Activated T-helper 1 cell treated with anti-CD3 and anti-CD28 coated beads, Interleukin-2, amount 50 U/mL, for 16 hours (primary cell): ENCODE measurements around the gene FAM229A.

ENCODE experiments used
- DNase-seq, 2 donors: peaks; one replicate each; pipeline ENCODE4 v3.0.0-alpha.2; 2020; ENCODE audit warnings: low read depth in 1 of 2, low spot score in 1 of 2

The FAM229A gene

DNA sequence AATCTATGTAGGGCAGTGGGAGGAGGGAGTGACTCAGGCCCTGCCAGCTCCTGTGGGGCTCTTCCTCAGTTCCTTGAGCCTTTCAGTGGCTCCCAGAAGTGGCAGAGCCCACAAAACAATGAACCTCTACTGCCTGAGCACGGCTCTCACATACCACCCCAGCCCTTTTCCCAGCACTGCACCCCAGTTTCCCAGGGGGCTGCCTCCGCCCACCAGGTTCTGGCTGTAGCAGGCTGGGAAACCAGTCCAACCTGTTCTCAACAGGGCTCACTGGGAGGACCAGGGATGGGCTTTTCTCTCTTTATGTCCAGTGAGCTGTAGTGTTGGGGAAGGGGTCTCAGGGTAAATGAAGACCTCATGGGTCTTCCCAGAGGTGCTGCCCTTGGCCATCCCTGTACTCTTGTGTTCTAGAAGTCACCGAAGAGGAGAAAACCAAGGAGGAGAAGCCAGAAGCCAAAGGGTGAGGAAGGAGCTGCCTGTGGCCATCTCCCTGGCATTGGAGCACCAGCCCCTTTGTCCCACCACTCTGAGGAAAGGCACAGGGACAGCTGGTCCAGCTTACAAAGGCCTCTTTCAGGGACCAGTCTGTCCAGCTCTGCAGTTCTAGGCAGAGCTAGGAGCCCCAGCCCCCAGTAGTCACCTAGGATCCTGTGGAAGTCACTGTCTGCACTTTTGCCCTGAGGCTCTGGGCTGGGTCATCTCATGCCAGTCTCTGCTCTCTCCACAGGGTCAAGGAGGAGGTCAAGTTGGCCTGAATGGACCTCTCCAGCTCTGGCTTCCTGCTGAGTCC, 29.8 kb downstream of the FAM229A start:
- no peak for DNase-seq

DNA sequence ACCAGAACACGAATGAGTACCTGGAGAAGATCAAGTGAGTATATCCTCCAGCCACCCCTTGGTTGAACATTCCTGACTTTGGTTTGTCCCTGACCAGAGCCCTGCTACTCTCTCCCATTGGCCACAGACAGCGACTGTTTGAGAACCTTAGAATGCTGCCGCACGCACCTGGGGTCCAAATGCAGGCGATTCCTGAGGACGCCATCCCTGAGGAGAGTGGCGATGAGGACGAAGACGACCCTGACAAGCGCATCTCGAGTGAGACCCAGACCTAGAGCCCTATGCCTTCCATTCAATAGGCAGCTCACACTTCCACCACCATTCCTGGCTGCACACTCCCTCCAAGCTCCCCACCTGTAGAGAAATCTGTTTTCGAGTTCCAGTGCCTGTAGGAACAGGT, 30.7 kb downstream of the FAM229A start:
- DNase-seq = no peak

DNA sequence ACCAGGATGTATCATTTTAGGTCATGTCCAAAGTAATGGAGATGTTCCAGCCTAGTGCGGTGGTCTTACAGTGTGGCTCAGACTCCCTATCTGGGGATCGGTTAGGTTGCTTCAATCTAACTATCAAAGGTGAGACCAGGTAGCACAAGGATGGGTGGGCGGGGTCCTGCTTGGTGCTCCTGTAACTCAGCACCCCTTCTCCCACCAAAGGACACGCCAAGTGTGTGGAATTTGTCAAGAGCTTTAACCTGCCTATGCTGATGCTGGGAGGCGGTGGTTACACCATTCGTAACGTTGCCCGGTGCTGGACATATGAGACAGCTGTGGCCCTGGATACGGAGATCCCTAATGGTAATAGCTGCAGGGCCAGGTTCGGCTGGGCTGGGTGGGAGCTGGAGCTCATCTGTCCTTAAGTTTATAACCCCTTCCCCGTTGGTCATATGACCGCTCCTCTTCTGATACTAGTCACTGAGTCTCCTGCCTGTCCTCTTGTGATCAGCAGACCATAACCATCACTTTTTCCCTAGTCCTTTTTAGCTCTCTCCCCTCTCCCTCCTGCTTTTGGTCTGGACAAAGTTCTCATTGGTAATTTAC, 31.6 kb downstream of the FAM229A start:
- no peak for DNase-seq

DNA sequence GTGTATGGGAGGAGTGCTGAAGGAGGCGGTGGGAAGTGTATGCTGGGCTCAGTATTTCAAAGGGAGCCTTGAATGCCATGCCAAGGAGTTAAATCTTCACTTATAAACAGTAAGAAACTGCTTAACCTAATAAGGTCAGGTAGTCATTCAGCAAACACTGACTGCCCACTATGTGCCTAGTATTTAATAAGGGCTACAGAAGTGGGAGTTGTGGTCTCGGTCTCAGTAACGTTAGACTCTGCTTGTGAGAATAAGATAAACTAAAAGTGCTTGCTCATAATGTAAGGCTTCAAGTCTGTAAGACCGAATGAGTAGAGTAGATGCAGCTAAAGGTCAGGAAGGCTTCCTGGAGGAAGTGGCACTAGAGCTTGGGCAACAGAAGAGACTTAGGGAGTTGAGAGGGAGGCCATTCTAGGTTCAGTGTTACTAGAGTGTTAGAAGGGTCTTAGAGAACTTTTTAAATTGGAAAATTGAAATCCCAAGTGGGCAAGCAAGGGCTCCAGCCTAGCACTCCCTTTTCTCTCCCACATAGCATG, 32.3 kb downstream of the FAM229A start:
- DNase-seq = no peak

DNA sequence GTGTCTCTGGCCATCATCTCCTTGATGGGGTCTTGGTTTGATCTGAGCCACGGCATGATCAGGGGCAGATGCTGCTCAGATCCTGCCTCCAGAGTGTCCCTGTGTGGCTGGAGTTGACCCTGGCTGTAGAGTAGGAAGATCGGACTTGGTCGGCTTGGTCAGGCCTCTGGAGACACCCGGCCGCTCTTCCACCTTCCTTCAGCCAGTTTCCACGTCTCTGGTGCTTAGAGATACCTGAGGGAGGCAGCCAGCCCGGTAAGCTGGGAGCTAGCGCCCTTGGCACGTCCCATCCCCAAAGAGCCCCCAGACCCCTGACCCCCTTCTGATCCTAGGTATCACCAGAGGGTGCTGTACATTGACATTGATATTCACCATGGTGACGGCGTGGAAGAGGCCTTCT, 35.1 kb downstream of the FAM229A start:
- DNase-seq = no peak

DNA sequence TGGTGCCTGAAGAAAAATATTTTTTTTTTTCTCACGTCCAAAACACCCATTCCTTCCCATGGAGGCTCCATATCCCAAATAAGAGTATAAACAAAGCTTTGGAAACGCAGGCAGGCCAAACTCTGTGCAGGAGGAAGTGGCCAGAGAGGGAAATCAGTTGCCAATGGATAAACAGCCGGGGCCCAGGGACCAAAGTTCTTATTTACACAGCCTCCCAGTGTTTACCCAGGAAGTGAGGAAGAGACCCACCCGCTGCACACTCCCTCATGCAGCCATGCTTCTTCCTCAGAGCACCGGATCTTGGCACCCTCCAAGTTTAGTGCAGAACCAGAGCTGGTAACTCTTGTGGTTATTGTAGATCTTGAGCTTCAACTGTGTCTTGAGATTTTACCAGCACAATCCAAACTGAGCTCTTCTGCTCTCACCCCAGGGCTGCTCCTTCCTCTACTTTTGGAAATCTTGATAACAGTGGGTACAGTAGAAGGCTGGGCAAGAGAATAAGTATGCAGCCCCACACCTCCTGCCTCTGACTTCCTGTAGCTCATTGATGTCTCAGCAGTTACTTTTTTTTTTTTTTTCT, 40.5 kb downstream of the FAM229A start:
- DNase-seq = no peak

DNA sequence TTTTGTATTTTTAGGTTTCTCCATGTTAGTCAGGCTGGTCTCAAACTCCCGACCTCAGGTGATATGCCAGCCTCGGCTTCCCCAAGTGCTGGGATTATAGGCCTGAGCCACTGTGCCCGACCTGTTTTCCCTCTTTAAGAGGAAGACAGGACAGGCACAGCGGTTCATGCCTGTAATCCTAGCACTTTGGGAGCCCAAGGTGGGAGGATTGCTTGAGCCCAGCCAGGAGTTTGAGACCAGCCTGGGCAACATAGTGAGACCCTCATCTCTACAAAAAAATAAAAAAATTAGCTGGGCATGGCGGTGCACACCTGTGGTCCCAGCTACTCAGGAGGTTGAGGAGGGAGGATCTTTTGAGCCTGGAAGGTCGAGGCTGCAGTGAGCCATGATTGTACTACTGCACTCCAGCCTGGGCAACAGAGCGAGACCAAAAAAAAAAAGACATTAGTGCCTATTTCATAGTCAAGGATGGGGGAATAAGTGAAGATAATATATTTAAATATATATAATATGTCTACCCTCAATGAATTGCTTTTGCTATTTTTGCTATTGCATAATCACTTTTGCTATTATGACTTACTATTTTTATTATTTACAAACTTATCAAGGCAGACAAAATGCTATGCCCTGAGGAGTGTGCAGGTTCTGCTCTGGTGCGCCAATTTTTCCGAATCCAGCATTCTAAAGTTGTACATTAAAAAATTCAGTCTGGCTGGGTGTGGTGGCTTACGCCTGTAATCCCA, 44.0 kb downstream of the FAM229A start:
- DNase-seq = no peak

DNA sequence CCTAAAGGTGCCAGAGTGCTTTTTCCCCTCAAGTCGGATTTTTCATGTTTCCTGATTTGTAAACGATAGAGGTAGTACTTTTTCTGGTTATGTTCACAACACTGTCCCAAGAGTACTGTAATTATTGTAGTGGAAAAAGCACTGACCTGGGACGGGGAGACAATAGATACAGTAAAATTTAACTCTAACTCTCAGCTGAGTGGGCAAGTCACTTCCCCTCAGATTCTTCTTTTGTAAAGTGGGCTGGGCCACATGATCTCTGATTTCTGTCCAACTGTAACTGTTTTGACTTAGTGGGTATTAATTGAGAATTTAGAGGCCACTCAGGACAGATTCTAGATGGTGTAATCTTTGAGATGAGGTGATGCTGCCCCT, 45.4 kb downstream of the FAM229A start:
- no peak for DNase-seq

DNA sequence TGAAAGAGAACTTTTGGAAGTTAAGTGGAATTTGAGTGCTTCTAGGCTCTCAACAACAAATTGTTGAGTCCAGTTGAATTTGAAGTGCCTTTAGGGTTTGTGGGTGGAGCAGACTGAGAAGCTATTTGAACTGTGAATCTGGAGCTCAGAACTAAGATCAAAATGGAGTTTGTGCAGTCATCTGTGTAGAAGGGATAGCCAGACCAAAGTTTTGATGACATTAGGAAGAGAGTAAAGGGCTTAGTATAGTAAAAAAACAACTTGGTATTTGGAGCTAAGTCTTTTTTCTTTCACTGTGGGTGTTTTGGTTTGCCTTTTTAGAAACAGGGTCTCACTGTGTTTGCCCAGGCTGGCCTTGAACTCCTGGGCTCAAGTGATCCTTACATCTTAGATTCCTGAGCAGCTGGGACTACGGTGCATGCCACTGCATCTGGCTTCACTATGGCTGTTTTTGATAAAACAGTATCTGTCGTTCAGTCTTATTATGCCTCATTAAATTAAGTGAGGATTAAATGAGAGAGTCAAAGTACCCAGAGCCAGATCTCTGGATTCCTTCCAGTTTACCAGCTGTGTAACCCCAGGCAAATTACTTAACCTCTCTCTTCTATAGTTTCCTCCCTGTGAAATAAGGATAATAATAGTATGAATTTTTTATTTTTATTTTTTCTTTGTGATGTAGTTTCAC, 50.4 kb downstream of the FAM229A start:
- no peak for DNase-seq
